Muscle layer of colon (tissue), 2 donors: Measurements from ENCODE around the gene KLHL13.
"Not testable (repeated sequence)": the region's sequence is repeated elsewhere in the genome, so short reads cannot be mapped to it uniquely, and the experiment has no call there.

Source experiments
- H3K27ac ChIP-seq: one replicate; pipeline ENCODE4 v1.7.0; 2013; ENCODE audit warnings: low read depth, mild to moderate bottlenecking, low read length, moderate library complexity
- H3K27me3 ChIP-seq, 2 donors: one replicate each; pipeline ENCODE4 v1.7.0; 2013; ENCODE audit warnings: low read length in 2 of 2, mild to moderate bottlenecking in 2 of 2; ENCODE audit not compliant: insufficient read depth in 2 of 2, control insufficient read depth in 1 of 2
- H3K36me3 ChIP-seq: one replicate; pipeline ENCODE4 v1.7.0; 2013; ENCODE audit warnings: mild to moderate bottlenecking, low read length; ENCODE audit not compliant: insufficient read depth
- H3K4me1 ChIP-seq: one replicate; pipeline ENCODE4 v1.7.0; 2013; ENCODE audit warnings: mild to moderate bottlenecking, low read length; ENCODE audit not compliant: insufficient read depth
- H3K4me3 ChIP-seq, 2 donors: one replicate each; pipeline ENCODE4 v1.7.0; 2013; ENCODE audit warnings: low read length in 2 of 2, low read depth in 1 of 2, mild to moderate bottlenecking in 1 of 2, moderate library complexity in 1 of 2
- H3K9ac ChIP-seq: one replicate; pipeline ENCODE4 v1.7.0; 2013; ENCODE audit warnings: low read length
- H3K9me3 ChIP-seq: one replicate; pipeline ENCODE4 v1.7.0; 2013; ENCODE audit warnings: mild to moderate bottlenecking, low read length
- donor health status: abdominal sarcoma.
- donor health status: Adenocarcinoma of cecum.

KLHL13 gene

DNA sequence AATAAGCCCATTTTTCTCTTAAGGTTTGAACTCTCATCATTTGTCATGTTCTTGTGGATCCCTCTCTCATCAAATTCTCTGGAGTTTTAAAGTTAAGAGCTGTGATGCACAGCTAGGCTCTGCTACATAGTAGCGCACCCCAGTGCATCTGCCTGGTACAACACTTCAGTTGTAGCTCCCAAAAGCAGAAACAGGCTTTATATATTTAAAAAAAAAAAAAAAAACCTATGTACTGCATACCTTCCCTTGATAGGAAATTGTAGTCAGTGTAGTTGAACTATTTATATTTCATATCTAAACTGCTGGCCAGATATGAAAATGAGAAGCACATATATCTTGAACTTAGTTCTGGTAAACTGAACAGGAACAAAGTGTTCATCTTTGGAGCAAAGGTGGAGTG lies 131.4 kb downstream of the KLHL13 start:
- Histone ChIP-seq H3K9ac (no peak overlapping the region), H3K9me3 (no peaks in the 10 kb centered on the region), H3K4me3 (no peak overlapping the region), H3K36me3 (no peaks in the 10 kb centered on the region), H3K4me1 (no peaks in the 10 kb centered on the region), H3K27ac (no peak overlapping the region), H3K27me3 (no peaks in the 10 kb centered on the region)

DNA sequence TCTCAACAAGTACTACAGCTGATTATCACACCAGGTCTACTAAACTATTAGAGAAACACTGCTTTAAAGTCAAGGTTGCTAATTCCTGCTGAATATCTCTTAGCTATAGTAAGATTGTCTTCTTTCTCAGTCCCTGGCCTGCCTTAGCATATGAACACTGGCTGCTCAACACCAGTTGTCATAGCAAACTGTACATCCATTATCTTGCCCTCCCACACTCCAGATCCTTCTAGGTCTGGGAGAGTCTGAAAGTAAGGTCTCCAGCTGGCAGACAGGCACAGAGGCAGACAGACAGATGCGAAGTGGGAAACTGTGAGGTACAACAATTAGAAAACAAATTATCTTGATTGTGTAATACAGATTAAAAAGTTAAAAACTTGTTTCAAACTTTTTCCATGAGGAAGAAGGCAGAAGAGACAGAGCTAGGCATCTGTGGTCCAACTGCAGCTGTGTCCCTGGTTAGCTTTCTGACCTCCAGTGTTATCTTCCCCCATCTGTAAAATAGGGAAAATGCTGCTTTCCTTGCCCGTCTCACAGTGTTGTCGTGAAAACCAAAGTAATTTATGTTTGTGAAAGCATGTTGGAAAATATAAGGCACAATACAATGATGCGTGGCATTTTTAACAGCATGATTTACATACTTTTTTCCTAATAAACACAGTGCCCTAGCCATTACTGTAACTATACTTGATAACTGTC lies 133.8 kb downstream of the KLHL13 start:
- Histone ChIP-seq H3K27ac (no peak overlapping the region), H3K4me1 (no peaks in the 10 kb centered on the region), H3K4me3 (no peak overlapping the region), H3K9ac (no peak overlapping the region), H3K9me3 (no peaks in the 10 kb centered on the region), H3K27me3 (no peaks in the 10 kb centered on the region), H3K36me3 (no peaks in the 10 kb centered on the region)

DNA sequence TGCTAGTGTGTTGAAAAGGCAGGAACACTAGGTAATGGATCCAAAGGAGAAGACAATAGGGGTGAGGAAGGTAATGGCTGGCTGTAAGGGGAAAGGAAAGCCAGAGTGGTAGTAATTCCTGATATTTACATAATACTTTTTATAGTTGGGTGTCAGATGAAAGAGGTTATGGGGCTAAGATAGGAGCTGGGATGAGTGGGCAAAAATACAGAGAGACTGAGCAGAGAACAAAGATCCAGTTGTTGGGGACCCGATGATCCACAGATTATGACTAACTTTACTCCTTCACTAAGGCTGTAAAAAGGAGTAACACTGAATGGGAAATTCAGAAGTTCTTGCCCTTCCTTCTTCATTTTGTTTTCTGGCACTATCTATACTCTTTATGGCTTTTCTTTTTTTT lies 138.2 kb downstream of the KLHL13 start:
- Histone ChIP-seq H3K36me3 (no peaks in the 10 kb centered on the region), H3K27ac (no peak overlapping the region), H3K9ac (no peak overlapping the region), H3K4me3 (no peak overlapping the region), H3K4me1 (no peaks in the 10 kb centered on the region), H3K9me3 (no peaks in the 10 kb centered on the region), H3K27me3 (no peaks in the 10 kb centered on the region)

DNA sequence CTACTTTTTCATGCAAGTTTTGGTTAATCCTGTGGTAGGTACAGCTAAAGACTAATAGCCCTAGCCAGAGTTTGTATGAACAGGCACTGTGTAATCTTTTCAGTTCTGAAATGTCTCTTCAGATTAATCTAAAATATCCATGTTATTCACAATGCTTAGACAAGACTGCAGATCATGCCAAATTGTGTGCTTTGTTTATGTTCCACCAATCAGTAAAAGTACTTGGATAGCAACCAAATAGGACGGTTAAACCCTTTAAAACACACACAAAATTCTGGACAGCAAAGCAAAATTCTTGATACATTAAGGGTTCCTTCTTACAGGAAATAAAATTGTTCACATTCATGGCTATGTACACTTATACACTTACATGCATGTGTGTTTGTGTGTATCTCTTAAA lies 139.1 kb downstream of the KLHL13 start:
- no peaks in the 10 kb centered on the region for H3K27me3 ChIP-seq

DNA sequence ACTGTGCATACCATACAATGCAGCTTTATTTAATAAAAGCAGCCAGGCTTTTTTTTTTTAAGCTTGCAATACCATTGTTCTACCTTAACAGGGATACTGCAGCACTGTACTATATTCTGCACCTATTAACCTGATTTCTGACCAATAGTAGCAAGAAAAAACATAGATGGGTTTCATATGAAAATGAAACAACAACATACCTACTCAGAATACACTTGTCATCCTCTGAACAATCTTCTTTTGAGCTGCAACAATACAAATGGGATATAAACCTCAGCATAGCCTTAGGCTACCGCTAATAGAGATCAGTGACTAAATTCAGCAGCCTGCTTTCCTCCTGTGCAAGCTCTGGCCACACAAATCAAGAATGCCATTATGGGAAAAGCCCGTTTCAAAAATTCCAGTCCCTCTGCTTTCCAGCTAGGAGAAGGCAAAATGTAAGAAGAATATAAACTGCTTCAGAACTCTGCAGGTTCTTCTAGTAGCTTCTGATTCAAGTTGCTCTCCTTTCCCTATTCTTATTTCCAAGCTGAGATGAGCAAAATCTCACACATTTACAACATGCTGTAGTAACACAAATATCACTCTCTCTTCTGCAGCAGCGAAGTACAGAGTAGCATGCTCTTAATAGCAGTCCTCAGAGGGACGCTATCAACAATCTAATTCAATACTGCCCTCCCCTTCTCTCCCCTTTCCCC lies 143.4 kb downstream of the KLHL13 start:
- Histone ChIP-seq H3K27ac (no peak overlapping the region), H3K36me3 (no peaks in the 10 kb centered on the region), H3K4me3 (peak overlapping the region in 1 of 2 donors; percentile 28), H3K9me3 (no peaks in the 10 kb centered on the region), H3K27me3 (no peaks in the 10 kb centered on the region), H3K9ac (no peak overlapping the region), H3K4me1 (no peaks in the 10 kb centered on the region)

More for the DNA sequence above, 139.1 kb downstream of the KLHL13 start:
- Histone ChIP-seq H3K4me3 (no peak overlapping the region), H3K4me1 (no peaks in the 10 kb centered on the region), H3K9ac (no peak overlapping the region), H3K36me3 (no peaks in the 10 kb centered on the region), H3K27ac (no peak overlapping the region), H3K9me3 (no peaks in the 10 kb centered on the region)

DNA sequence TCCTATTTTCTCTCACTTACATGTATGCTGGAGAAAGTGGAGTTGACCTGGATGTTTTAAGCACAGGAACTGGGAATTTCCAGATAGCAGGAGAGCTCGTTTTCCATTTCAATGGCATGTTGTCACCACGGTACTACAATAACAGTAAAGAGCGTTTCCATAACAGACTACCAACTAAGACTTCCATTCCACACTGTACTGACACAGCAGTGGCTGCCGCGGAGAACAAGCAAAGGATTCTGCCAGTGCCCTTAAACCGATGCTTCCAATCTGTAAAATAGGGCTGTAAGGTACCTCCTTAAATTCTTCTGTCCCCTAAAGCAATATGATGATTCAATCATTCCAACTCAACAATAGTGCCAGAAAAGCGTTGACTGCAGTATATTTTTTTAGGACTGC lies 143.9 kb downstream of the KLHL13 start:
- Histone ChIP-seq H3K27ac (no peak overlapping the region), H3K36me3 (no peaks in the 10 kb centered on the region), H3K4me1 (no peaks in the 10 kb centered on the region), H3K27me3 (no peaks in the 10 kb centered on the region), H3K9me3 (no peaks in the 10 kb centered on the region), H3K9ac (no peak overlapping the region), H3K4me3 (peak overlapping the region in 1 of 2 donors; percentile 28)

DNA sequence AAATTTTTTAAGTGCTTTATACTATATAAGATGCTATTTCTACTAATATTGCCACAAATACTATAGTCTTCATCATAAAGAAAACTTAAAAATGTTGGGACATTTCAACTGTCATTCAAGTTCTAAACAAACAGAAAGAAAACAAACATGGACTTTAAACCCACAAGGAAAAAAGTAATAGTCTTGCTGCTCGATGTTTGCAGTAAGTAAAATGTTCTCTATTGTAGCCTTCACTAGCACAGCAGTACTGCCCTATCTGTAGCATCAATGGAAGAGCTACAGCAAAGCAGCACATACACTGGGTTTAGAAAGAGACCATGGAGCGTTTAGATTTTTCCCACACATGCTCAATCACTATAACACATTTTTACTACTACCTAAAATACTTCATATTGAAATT lies 146.8 kb downstream of the KLHL13 start:
- Histone ChIP-seq H3K27ac (no peak overlapping the region), H3K27me3 (no peaks in the 10 kb centered on the region), H3K9me3 (no peaks in the 10 kb centered on the region), H3K4me1 (no peaks in the 10 kb centered on the region), H3K9ac (no peak overlapping the region), H3K36me3 (no peaks in the 10 kb centered on the region), H3K4me3 (no peak overlapping the region)

DNA sequence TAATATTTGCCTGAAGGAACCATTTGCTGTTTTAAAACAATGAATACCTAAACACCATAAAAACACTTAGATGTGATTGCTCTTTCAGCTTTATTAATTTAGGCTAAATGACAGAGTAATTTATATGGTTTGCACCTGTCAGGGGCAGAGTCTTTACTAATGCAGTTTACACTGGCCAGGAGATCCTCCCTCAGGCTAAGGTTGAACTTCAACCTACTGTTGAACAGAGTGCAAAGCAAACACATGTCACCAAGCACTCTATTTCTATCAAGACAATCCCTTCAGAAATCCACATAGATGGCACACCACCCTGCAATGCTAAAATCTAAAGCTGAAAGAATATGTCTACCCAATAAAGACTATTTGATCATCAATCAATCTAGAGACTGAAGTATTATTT lies 147.3 kb downstream of the KLHL13 start:
- H3K27me3 ChIP-seq: no peaks in the 10 kb centered on the region
- no peak overlapping the region for H3K9ac ChIP-seq
- no peak overlapping the region for H3K4me3 ChIP-seq
- no peaks in the 10 kb centered on the region for H3K9me3 ChIP-seq
- no peaks in the 10 kb centered on the region for H3K36me3 ChIP-seq
- H3K4me1 ChIP-seq: no peaks in the 10 kb centered on the region
- H3K27ac ChIP-seq: no peak overlapping the region

DNA sequence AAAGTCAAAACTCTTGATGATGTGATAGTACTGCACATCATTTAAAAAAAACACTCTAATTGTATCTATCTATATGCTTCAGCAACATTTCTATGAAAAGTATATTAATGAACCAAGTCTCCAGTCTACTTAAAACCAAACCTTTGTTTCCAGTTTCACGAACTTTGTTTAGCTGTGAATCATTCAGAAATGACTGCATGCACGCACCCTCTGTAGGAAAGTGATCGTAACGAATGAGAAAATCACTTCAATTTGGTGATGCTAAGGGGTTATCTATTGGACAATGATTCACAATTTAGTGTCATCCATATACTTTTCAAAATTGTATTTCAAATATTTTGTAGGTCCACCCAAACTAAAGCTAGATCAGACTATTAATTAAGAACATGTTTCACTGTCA lies 157.6 kb downstream of the KLHL13 start:
- H3K36me3 ChIP-seq: no peaks in the 10 kb centered on the region
- no peak overlapping the region for H3K27ac ChIP-seq
- no peak overlapping the region for H3K9ac ChIP-seq
- H3K4me3 ChIP-seq: no peak overlapping the region
- H3K4me1 ChIP-seq: no peaks in the 10 kb centered on the region
- H3K27me3 ChIP-seq: no peaks in the 10 kb centered on the region
- H3K9me3 ChIP-seq: no peaks in the 10 kb centered on the region

DNA sequence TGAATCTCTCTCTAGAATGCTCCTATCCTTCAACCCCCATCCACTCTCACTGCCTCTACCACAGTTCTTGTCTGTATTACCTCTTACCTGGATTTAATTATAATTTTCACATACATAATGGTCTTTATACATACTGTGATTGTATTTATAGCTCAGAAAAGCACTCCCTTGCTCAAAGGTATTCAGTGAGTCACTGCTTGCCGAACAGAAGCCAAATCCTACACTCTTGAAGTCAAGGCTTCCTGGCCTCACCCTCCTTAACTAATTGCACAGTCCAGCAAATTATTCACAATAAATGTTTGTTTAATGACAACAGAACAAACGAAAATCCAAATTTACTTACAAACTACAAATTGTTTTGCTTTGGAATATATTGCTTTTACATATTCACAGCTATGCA lies 159.5 kb downstream of the KLHL13 start:
- H3K27ac ChIP-seq: no peak overlapping the region

DNA sequence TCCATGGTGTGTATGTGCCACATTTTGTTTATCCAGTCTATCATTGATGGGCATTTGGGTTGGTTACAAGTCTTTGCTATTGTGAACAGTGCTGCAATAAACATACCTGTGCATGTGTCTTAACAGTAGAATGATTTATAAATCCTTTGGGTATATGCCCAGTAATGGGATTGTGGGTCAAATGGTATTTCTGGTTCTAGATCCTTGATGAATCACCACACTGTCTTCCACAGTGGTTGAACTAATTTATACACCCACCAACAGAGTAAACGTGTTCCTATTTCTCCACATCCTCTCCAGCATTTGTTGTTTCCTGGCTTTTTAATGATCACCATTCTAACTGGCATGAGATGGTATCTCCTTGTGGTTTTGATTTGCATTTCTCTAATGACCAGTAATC lies 177.3 kb downstream of the KLHL13 start:
- not testable (repeated sequence) for H3K9me3 ChIP-seq, H3K36me3 ChIP-seq, H3K9ac ChIP-seq, H3K27me3 ChIP-seq, H3K4me1 ChIP-seq, H3K4me3 ChIP-seq, H3K27ac ChIP-seq

More for the DNA sequence above, 159.5 kb downstream of the KLHL13 start:
- no peaks in the 10 kb centered on the region for H3K9me3 ChIP-seq
- H3K4me1 ChIP-seq: no peaks in the 10 kb centered on the region
- H3K27me3 ChIP-seq: no peaks in the 10 kb centered on the region
- no peak overlapping the region for H3K4me3 ChIP-seq
- H3K36me3 ChIP-seq: no peaks in the 10 kb centered on the region
- H3K9ac ChIP-seq: no peak overlapping the region

DNA sequence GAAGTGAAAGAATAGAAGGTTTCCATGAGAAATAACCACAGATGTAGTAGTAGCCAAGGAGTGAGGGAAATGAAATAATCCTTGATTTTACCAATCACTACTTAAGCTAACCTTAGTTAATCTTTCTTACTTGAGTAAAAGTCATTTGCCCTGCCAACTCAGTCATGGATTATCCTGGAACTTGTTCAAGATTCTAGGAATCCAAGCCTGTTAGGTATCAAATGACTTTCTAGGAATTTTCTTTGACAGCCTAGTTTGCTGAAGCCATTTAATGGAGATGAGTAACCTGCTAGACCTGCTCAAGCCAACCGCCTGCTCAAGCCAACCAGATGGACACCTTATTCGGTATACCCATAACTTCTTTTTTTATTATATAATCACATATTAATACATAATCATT lies 180.5 kb downstream of the KLHL13 start:
- Histone ChIP-seq H3K36me3 (no peaks in the 10 kb centered on the region), H3K4me3 (no peak overlapping the region), H3K4me1 (no peaks in the 10 kb centered on the region), H3K9me3 (no peaks in the 10 kb centered on the region), H3K27me3 (no peaks in the 10 kb centered on the region), H3K9ac (no peak overlapping the region), H3K27ac (no peak overlapping the region)
